GM18498 (cell line): ENCODE data around the gene CAMTA1.
"Not testable (repeated sequence)": the region's sequence is repeated elsewhere in the genome, so short reads cannot be mapped to it uniquely, and the experiment has no call there.

ENCODE experiments used
- ATAC-seq: cut with Tn5 transposase; IDR thresholded peaks from one replicate; pipeline ENCODE4 v1.9.1; 2021; ENCODE audit warnings: mild to moderate bottlenecking, moderate library complexity; ENCODE audit not compliant: unreplicated experiment

CAMTA1 gene

GRCh38 chr1:7322912-7323311 lies 537.7 kb downstream of the CAMTA1 start:
- no peak for ATAC-seq

- no peak for ATAC-seq
Measured at GRCh38 chr1:7325254-7325653, 540.0 kb downstream of the CAMTA1 start.

GRCh38 chr1:7326366-7326765 lies 541.1 kb downstream of the CAMTA1 start:
- no peak for ATAC-seq

GRCh38 chr1:7327849-7328248 lies 542.6 kb downstream of the CAMTA1 start:
- no peak for ATAC-seq

GRCh38 chr1:7329868-7330615 lies 544.8 kb downstream of the CAMTA1 start:
- ATAC-seq, result no peak

- not testable (repeated sequence) for ATAC-seq
Measured at GRCh38 chr1:7330726-7331125, 545.5 kb downstream of the CAMTA1 start.

- ATAC-seq, result no peak
Measured at GRCh38 chr1:7331926-7332535, 546.8 kb downstream of the CAMTA1 start.

GRCh38 chr1:7333094-7333493 lies 547.8 kb downstream of the CAMTA1 start:
- no peak for ATAC-seq

- no peak for ATAC-seq
Measured at GRCh38 chr1:7333620-7334019, 548.4 kb downstream of the CAMTA1 start.

GRCh38 chr1:7334475-7335035 lies 549.3 kb downstream of the CAMTA1 start:
- ATAC-seq, result no peak

- no peak for ATAC-seq
Measured at GRCh38 chr1:7335224-7335879, 550.1 kb downstream of the CAMTA1 start.

- ATAC-seq, result no peak
Measured at GRCh38 chr1:7338439-7338838, 553.2 kb downstream of the CAMTA1 start.

- ATAC-seq, result no peak
Measured at GRCh38 chr1:7339014-7339413, 553.8 kb downstream of the CAMTA1 start.

- no peak for ATAC-seq
Measured at GRCh38 chr1:7339953-7340352, 554.7 kb downstream of the CAMTA1 start.

- ATAC-seq, result no peak
Measured at GRCh38 chr1:7341145-7341905, 556.1 kb downstream of the CAMTA1 start.

- ATAC-seq, result no peak
Measured at GRCh38 chr1:7343882-7344281, 558.6 kb downstream of the CAMTA1 start.

- ATAC-seq, result no peak
Measured at GRCh38 chr1:7344299-7344698, 559.0 kb downstream of the CAMTA1 start.

- ATAC-seq, result no peak
Measured at GRCh38 chr1:7345516-7345915, 560.3 kb downstream of the CAMTA1 start.

GRCh38 chr1:7346070-7346596 lies 560.9 kb downstream of the CAMTA1 start:
- ATAC-seq, result no peak

GRCh38 chr1:7346600-7347570 lies 561.6 kb downstream of the CAMTA1 start:
- ATAC-seq, result no peak
